Neural cell (in vitro differentiated cells): ENCODE results near the gene LY6G5C.

Source experiments
- CTCF ChIP-seq: fragments of 450-650 bp; IDR thresholded peaks from 2 replicates; pipeline ENCODE4 v1.5.1; 2014; ENCODE audit warnings: antibody characterized with exemption, mild to moderate bottlenecking, moderate library complexity; ENCODE audit not compliant: poor library complexity, severe bottlenecking
- RAD21 ChIP-seq: fragments of 450-650 bp; conservative IDR thresholded peaks from 2 replicates; pipeline ENCODE4 v1.6.1; 2014; ENCODE audit warnings: antibody characterized with exemption, mild to moderate bottlenecking, moderate library complexity

DNA sequence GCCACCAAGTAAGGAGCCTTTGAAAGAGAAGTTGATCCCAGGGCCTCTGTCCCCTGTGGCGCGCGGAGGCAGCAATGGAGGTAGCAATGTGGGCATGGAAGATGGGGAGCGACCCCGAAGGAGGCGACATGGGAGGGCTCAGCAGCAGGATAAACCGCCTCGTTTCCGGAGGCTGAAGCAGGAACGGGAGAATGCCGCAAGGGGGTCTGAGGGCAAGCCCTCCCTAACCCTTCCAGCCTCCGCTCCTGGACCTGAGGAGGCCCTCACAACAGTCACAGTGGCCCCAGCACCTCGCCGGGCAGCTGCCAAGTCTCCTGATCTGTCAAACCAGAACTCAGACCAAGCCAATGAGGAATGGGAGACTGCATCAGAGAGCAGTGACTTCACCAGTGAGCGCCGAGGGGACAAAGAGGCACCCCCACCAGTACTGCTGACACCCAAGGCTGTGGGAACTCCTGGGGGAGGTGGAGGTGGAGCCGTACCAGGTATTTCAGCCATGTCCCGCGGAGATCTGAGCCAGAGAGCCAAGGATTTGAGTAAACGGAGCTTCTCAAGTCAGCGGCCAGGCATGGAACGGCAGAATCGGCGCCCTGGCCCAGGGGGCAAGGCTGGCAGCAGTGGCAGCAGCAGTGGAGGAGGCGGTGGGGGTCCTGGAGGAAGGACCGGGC lies 48.5 kb downstream of the LY6G5C start:
- TF ChIP-seq RAD21, result no peak
- TF ChIP-seq CTCF, result no peak
